ENCODE measurements around the gene INTS1. TPM values are rescaled to one million over a fixed set of nuclear protein-coding genes. Genes with fewer than 3 reads are reported as not detected.

The INTS1 gene
- total and polyA plus RNA-seq, 2 experiments from 2014 or later, result 35.1 to 111 TPM

- TF ChIP-seq CTCF (conservative IDR thresholded peaks at IDR 0.05; ENCODE audit: low read depth in 2 of 2) (no peak), STAT1 (IDR thresholded peaks at IDR 0.05; ENCODE audit: unreplicated experiment) (no peak), ZNF331 (CRISPR knock-in tag; IDR thresholded peaks at IDR 0.05; ENCODE audit: low read depth) (no peak), POLR2AphosphoS5 (IDR thresholded peaks at IDR 0.05; ENCODE audit: low read depth) (no peak), EZH2phosphoT487 (IDR thresholded peaks at IDR 0.05; ENCODE audit: unreplicated experiment) (no peak), ZNF114 (CRISPR knock-in tag; IDR thresholded peaks at IDR 0.05) (no peak)
Measured at GRCh38 chr7:1541431-1542162, 37.4 kb upstream of the INTS1 start (continued).

DNA sequence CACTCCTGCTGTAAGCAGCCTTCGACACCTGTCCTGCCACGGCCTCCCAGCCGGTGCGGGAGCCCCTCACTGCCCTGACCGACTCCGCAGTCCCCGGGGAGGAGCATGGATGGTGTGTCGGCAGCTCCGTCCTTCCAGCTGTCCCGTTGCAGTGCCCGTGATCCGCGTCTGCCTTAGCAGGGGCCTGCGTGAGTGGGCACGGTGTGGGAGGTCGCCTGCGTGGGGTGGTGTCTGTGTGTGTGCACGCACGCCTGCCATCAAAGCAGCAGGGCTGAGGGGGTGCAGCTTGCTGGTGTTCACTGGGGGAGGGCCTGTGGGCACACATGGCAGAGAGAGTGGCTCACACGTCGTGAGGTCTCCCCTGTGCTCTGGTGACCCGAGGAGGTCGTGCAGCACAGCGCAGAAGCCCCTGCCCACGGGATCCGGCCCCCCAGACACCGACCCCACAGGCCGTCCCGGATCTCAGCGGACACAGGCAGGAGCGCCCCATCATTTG is 36.6 kb upstream of the INTS1 start:
- Mint-ChIP-seq H3K27me3 (ENCODE audit: insufficient read depth, low read depth, poor library complexity) (peaks cover 4% of the 10 kb centered on the region), H3K36me3 (ENCODE audit: low read depth) (peaks cover 3% of the 10 kb centered on the region; the same call in 1 of the 3 replicates), H3K4me1 (peaks cover 10% of the 10 kb centered on the region), H3K9me3 (no peaks in the 10 kb centered on the region), H3K4me3 (no peak overlapping the region), H3K27ac (no peak overlapping the region)
- no peak overlapping the region for H3K4me3 ChIP-seq
- peaks cover 5% of the 10 kb centered on the region; the same call in 1 of the 2 replicates for H3K4me1 ChIP-seq (ENCODE audit: insufficient read depth)
- no peaks in the 10 kb centered on the region for H3K36me3 ChIP-seq (ENCODE audit: insufficient read depth)
- ATAC-seq (no peak), DNase-seq (ENCODE audit: low spot score) (peak; percentile 3)
- H2AFZ ChIP-seq, result no peak overlapping the region
- H3K27me3 ChIP-seq (ENCODE audit: insufficient read depth), result no peaks in the 10 kb centered on the region
- H3K9me2 ChIP-seq (ENCODE audit: insufficient read depth), result no peaks in the 10 kb centered on the region
- no peaks in the 10 kb centered on the region for H3F3A ChIP-seq (replicated peaks; ENCODE audit: low read depth)
- 0 out of 2 replicates have a peak, but pooled peaks cover 3% of the 10 kb centered on the region for H4K20me1 ChIP-seq (replicated peaks; ENCODE audit: insufficient read depth)
- peaks cover 20% of the 10 kb centered on the region for H3K79me2 ChIP-seq (replicated peaks; ENCODE audit: insufficient read depth)
- no peak overlapping the region for H3K27ac ChIP-seq (ENCODE audit: low read depth)
- no peak overlapping the region for H3K4me2 ChIP-seq
- TF ChIP-seq POLR2AphosphoS5 (IDR thresholded peaks at IDR 0.05; ENCODE audit: low read depth) (no peak), EZH2phosphoT487 (IDR thresholded peaks at IDR 0.05; ENCODE audit: unreplicated experiment) (no peak), ZNF331 (CRISPR knock-in tag; IDR thresholded peaks at IDR 0.05; ENCODE audit: low read depth) (no peak), CTCF (conservative IDR thresholded peaks at IDR 0.05; ENCODE audit: low read depth in 2 of 2) (no peak), STAT1 (IDR thresholded peaks at IDR 0.05; ENCODE audit: unreplicated experiment) (no peak), CREB1 (CRISPR knock-in tag; IDR thresholded peaks at IDR 0.05; ENCODE audit: low read depth) (no peak), ETS1 (IDR thresholded peaks at IDR 0.05) (no peak), ZNF462 (CRISPR knock-in tag; IDR thresholded peaks at IDR 0.05) (no peak), NANOG (IDR thresholded peaks at IDR 0.05; ENCODE audit: borderline replicate concordance) (no peak), JUNB (IDR thresholded peaks at IDR 0.05; ENCODE audit: unreplicated experiment) (no peak)

Measured in GM23338 (cell line).